ENCODE measurements around the gene ZNF280A. TPM values are rescaled to one million over a fixed set of nuclear protein-coding genes. Genes with fewer than 3 reads are reported as not detected.
"Not testable (repeated sequence)": the region's sequence is repeated elsewhere in the genome, so short reads cannot be mapped to it uniquely, and the experiment has no call there.

ZNF280A gene
- polyA plus RNA-seq, 1 donor from 2014 or later: not detected

DNA sequence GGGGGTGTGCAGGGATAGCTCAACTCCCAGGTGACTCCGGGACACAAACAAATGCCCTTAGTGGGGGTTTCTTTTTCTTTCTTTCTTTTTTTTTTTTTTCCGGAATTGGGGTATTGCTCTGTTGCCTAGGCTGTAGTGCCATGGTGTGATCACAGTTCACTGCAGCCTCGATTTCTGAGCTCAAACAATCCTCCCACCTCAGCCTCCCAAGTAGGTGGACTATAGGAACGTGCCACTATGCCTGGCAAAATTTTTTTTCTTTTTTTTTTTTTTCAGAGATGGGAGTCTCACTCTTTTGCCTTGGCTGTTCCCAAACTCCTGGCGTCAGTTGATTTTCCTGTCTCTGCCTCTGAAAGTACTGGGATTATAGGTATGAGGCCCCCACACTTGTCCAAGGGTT is 13.8 kb upstream of the ZNF280A start:
- Histone ChIP-seq H3K36me3 (ENCODE audit: insufficient read depth, low read length) (no peaks in the 10 kb centered on the region), H2AFZ (ENCODE audit: low read depth, low read length) (no peak overlapping the region), H3K9ac (ENCODE audit: low read length) (no peak overlapping the region), H3K27ac (ENCODE audit: low read length) (no peak overlapping the region), H3K9me2 (ENCODE audit: insufficient read depth, low read length) (no peaks in the 10 kb centered on the region), H3K27me3 (ENCODE audit: insufficient read depth, low read depth, low read length) (no peaks in the 10 kb centered on the region), H3K4me2 (ENCODE audit: low read length) (no peak overlapping the region), H3K79me2 (replicated peaks; ENCODE audit: insufficient read depth, low read length) (no peaks in the 10 kb centered on the region), H4K20me1 (ENCODE audit: insufficient read depth) (no peaks in the 10 kb centered on the region), H3K9me3 (ENCODE audit: low read length) (no peaks in the 10 kb centered on the region), H3K4me3 (ENCODE audit: low read length) (no peak overlapping the region), H3F3A (ENCODE audit: insufficient read depth, low read length, poor library complexity, severe bottlenecking) (no peaks in the 10 kb centered on the region)
- TF ChIP-seq MXI1 (conservative IDR thresholded peaks at IDR 0.05; ENCODE audit: poor library complexity, severe bottlenecking): no peak
- TF ChIP-seq, protein P1, sequence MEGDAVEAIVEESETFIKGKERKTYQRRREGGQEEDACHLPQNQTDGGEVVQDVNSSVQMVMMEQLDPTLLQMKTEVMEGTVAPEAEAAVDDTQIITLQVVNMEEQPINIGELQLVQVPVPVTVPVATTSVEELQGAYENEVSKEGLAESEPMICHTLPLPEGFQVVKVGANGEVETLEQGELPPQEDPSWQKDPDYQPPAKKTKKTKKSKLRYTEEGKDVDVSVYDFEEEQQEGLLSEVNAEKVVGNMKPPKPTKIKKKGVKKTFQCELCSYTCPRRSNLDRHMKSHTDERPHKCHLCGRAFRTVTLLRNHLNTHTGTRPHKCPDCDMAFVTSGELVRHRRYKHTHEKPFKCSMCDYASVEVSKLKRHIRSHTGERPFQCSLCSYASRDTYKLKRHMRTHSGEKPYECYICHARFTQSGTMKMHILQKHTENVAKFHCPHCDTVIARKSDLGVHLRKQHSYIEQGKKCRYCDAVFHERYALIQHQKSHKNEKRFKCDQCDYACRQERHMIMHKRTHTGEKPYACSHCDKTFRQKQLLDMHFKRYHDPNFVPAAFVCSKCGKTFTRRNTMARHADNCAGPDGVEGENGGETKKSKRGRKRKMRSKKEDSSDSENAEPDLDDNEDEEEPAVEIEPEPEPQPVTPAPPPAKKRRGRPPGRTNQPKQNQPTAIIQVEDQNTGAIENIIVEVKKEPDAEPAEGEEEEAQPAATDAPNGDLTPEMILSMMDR (IDR thresholded peaks at IDR 0.05; ENCODE audit: poor library complexity, severe bottlenecking): no peak
- TF ChIP-seq, protein P2, sequence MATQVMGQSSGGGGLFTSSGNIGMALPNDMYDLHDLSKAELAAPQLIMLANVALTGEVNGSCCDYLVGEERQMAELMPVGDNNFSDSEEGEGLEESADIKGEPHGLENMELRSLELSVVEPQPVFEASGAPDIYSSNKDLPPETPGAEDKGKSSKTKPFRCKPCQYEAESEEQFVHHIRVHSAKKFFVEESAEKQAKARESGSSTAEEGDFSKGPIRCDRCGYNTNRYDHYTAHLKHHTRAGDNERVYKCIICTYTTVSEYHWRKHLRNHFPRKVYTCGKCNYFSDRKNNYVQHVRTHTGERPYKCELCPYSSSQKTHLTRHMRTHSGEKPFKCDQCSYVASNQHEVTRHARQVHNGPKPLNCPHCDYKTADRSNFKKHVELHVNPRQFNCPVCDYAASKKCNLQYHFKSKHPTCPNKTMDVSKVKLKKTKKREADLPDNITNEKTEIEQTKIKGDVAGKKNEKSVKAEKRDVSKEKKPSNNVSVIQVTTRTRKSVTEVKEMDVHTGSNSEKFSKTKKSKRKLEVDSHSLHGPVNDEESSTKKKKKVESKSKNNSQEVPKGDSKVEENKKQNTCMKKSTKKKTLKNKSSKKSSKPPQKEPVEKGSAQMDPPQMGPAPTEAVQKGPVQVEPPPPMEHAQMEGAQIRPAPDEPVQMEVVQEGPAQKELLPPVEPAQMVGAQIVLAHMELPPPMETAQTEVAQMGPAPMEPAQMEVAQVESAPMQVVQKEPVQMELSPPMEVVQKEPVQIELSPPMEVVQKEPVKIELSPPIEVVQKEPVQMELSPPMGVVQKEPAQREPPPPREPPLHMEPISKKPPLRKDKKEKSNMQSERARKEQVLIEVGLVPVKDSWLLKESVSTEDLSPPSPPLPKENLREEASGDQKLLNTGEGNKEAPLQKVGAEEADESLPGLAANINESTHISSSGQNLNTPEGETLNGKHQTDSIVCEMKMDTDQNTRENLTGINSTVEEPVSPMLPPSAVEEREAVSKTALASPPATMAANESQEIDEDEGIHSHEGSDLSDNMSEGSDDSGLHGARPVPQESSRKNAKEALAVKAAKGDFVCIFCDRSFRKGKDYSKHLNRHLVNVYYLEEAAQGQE (IDR thresholded peaks at IDR 0.05; ENCODE audit: borderline replicate concordance): no peak
- no peak for TF ChIP-seq POLR2AphosphoS5 (IDR thresholded peaks at IDR 0.05)
- no peak for TF ChIP-seq EP300 (conservative IDR thresholded peaks at IDR 0.05; ENCODE audit: poor library complexity, severe bottlenecking)
- TF ChIP-seq EZH2 (IDR thresholded peaks at IDR 0.05; ENCODE audit: borderline replicate concordance, insufficient read depth, low read length, poor library complexity, severe bottlenecking): no peak
- TF ChIP-seq SMC3 (conservative IDR thresholded peaks at IDR 0.05; ENCODE audit: poor library complexity): no peak
- no peak for TF ChIP-seq TAF1 (IDR thresholded peaks at IDR 0.05; ENCODE audit: low read depth)
- no peak for TF ChIP-seq RAD21 (conservative IDR thresholded peaks at IDR 0.05)

DNA sequence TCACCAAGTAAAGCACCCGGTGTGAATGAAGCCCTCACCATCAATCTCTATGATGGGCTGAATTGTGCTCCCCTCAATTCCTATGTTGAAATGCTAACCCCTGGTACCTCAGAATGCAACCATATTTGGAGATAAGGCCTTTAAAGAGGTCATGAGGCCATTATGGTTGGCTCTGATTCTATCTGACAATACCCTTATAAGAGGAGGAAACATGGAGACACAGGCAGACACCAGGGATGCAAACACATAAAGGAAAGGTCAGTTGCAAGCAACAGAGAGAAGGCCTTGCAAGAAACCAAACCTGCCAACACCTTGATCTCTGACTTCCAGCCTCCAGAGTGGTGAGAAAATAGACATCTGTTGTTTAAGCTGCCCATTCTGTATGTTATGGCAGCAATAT is 13.3 kb upstream of the ZNF280A start:
- Histone ChIP-seq H3K27ac (ENCODE audit: low read length) (no peak overlapping the region), H3F3A (ENCODE audit: insufficient read depth, low read length, poor library complexity, severe bottlenecking) (no peaks in the 10 kb centered on the region), H3K4me3 (ENCODE audit: low read length) (no peak overlapping the region), H3K9me2 (ENCODE audit: insufficient read depth, low read length) (no peaks in the 10 kb centered on the region), H3K9ac (ENCODE audit: low read length) (no peak overlapping the region), H3K36me3 (ENCODE audit: insufficient read depth, low read length) (no peaks in the 10 kb centered on the region), H3K79me2 (replicated peaks; ENCODE audit: insufficient read depth, low read length) (no peaks in the 10 kb centered on the region), H4K20me1 (ENCODE audit: insufficient read depth) (no peaks in the 10 kb centered on the region), H3K9me3 (ENCODE audit: low read length) (no peaks in the 10 kb centered on the region), H3K27me3 (ENCODE audit: insufficient read depth, low read depth, low read length) (no peaks in the 10 kb centered on the region), H3K4me2 (ENCODE audit: low read length) (no peak overlapping the region), H2AFZ (ENCODE audit: low read depth, low read length) (no peak overlapping the region)
- no peak for TF ChIP-seq TAF1 (IDR thresholded peaks at IDR 0.05; ENCODE audit: low read depth)
- no peak for TF ChIP-seq EZH2 (IDR thresholded peaks at IDR 0.05; ENCODE audit: borderline replicate concordance, insufficient read depth, low read length, poor library complexity, severe bottlenecking)
- no peak for TF ChIP-seq MXI1 (conservative IDR thresholded peaks at IDR 0.05; ENCODE audit: poor library complexity, severe bottlenecking)
- no peak for TF ChIP-seq POLR2AphosphoS5 (IDR thresholded peaks at IDR 0.05)
- TF ChIP-seq SMC3 (conservative IDR thresholded peaks at IDR 0.05; ENCODE audit: poor library complexity): no peak
- TF ChIP-seq, protein P2 (IDR thresholded peaks at IDR 0.05; ENCODE audit: borderline replicate concordance): no peak
- no peak for TF ChIP-seq RAD21 (conservative IDR thresholded peaks at IDR 0.05)
- no peak for TF ChIP-seq EP300 (conservative IDR thresholded peaks at IDR 0.05; ENCODE audit: poor library complexity, severe bottlenecking)
- TF ChIP-seq, protein P1 (IDR thresholded peaks at IDR 0.05; ENCODE audit: poor library complexity, severe bottlenecking): no peak

DNA sequence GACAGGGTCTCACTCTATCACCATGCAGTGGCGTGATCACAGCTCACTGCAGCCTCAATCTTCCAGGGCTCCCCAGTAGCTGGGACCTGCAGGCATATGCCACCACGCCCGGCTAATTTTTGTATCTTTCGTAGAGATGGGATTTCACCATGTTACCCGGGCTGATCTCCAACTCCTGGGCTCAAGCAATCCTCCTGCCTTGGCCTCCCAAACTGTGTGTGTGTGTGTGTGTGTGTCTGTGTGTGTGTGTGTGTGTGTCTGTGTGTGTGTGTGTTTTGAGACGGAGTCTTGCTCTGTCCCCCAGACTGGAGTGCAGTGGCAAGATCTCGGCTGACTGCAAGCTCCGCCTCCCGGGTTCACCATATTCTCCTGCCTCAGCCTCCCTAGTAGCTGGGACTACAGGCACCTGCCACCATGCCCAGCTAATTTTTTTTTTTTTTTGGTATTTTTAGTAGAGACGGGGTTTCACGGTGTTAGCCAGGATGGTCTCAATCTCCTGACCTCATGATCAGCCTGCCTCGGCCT is 12.5 kb upstream of the ZNF280A start:
- H3K27me3 ChIP-seq (ENCODE audit: insufficient read depth, low read depth, low read length); H3K4me3 ChIP-seq (ENCODE audit: low read length); H3K27ac ChIP-seq (ENCODE audit: low read length); H3K79me2 ChIP-seq (replicated peaks; ENCODE audit: insufficient read depth, low read length); H4K20me1 ChIP-seq (ENCODE audit: insufficient read depth); H3K36me3 ChIP-seq (ENCODE audit: insufficient read depth, low read length); H3K9me3 ChIP-seq (ENCODE audit: low read length); H3K4me2 ChIP-seq (ENCODE audit: low read length); H3F3A ChIP-seq (ENCODE audit: insufficient read depth, low read length, poor library complexity, severe bottlenecking); H3K9me2 ChIP-seq (ENCODE audit: insufficient read depth, low read length); H2AFZ ChIP-seq (ENCODE audit: low read depth, low read length); H3K9ac ChIP-seq (ENCODE audit: low read length): not testable (repeated sequence)
